GM03348 (cell line): ENCODE results near the gene OTOR.

Experiments
- DNase-seq: peaks from one replicate; pipeline ENCODE4 v3.0.0; 2012; ENCODE audit warnings: low spot score

The OTOR gene

GRCh38 chr20:16748308-16748900 is at the start of gene OTOR:
TSS of gene OTOR (plus strand) at chr20:16748358. CDS start at chr20:16748402, 44 bp downstream.
- no peak for DNase-seq

DNA sequence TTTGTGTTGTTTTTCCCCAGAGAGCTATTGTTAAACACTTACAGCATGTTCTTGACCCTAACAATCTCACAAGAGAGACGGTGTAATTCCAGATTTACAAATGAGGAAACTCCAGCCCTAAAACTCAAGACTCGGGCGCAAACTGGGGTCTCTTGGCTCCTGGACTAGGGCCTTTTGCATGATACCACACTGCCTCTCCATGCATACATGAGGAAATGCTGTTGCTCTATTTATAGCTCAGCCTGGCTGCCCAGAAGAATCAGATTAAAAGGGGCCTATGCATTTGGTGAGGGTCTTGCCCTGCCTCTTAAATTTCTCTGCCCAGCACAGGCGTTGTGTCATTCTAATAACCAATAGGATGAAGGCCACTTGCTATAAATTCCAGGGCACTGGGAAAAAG is 48.9 kb upstream of the OTOR start:
- no peak for DNase-seq

DNA sequence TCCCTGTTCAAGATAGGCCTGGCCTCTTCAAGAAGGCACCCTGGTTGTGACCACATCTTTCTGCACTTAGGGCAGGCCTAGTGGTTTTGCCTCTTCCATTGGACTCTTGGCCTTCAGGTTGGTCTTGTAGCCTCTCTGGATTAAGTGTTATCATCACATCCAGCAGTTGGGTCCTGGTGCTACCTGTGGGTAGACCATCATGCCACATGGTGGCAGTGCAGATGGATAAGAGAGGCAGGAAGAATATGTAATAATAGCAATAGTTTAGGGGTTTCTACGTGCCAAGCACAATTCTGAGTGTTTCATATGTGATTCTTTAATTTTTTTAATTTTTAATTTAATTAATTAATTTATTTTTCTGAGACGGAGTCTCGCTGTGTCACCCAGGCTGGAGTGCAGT is 46.9 kb upstream of the OTOR start:
- DNase-seq, result no peak

- DNase-seq, result no peak
These were observed 44.6 kb upstream of the OTOR start for GRCh38 chr20:16703570-16703969.

GRCh38 chr20:16707674-16708073 is 40.5 kb upstream of the OTOR start:
- DNase-seq, result no peak

- DNase-seq, result no peak
These were observed 39.6 kb upstream of the OTOR start for GRCh38 chr20:16708602-16709001.

DNA sequence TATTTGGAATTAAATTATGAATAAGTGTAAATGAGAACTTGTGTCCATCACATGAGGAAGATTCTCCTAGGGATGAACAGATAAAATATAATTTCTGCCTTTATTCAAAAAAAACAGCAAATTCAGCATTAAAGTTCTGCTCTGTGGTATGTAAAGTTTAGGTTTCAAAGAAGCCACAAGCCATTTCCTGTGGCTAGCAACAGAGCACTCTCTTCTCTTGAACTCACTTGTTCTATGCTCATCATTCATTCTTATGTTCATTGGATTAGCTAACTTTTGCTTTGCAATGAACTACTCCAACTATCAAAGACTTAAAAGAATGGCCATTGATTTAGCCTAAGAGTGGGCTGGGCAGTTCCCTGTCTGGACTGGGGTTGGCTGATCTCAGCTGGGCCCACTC is 39.1 kb upstream of the OTOR start:
- no peak for DNase-seq

GRCh38 chr20:16710781-16711180 is 37.4 kb upstream of the OTOR start:
- no peak for DNase-seq

- DNase-seq, result no peak
These were observed 36.4 kb upstream of the OTOR start for GRCh38 chr20:16711661-16712258.

GRCh38 chr20:16712511-16712947 is 35.6 kb upstream of the OTOR start:
- no peak for DNase-seq

DNA sequence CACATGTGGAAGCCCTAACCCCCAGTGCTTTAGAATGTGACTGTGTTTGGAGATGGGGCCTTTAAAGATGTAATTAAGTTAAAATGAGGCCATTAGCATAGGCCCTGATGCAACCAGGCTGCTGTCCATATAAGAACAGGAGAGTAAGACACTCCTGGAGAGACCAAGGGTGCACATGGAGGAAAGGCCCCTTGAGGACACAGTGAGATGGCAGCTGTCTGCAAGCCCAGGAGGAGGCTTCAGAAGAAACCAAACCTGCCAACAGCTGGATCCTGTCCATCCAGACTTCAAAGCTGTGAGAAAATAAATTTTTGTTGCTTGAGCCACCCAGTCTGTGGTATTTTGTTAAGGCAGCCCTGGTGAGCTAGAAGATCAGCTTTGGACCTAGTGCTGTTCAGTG is 35.1 kb upstream of the OTOR start:
- no peak for DNase-seq

- no peak for DNase-seq
These were observed 33.9 kb upstream of the OTOR start for GRCh38 chr20:16714242-16714641.

DNA sequence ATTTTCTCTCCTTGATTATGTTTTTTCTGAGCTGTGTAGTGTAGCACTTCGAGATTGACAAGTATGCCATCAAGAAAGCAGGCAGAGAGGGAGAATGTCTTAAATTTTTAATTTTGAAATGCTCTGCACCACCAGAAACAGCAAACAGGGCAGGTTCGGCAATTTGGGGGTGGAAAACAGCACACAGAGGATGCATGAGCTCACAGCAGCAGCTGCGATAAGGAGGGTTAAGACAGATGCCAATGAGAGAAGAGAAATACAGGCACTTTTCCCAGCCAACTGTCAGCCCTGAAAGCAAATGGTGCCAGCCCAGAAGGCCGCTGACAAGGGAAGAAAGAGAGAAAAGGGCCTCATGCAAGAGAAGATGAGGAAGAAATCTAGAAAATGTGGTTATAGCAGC is 33.4 kb upstream of the OTOR start:
- DNase-seq, result no peak

- DNase-seq, result no peak
These were observed 28.7 kb upstream of the OTOR start for GRCh38 chr20:16719421-16719820.

DNA sequence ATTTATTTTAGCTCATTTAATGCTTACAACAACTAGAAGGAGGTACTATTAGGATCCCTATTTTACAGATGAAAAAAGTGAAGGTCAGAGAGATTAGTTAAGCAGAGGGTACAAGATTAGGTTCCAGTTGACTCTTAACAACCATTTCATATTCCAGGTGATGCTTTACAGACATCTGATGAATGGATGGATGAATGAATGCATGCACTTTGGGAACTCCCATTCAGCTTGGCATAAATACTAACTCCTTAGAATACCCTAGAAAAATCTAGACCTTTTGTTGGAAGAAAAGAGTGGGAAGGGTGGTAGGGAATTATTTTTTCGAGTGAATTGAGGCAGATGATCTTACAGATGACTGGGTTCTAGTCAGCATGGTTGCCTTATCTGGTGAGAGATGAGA is 19.1 kb upstream of the OTOR start:
- no peak for DNase-seq

- peak; percentile 96 for DNase-seq
These were observed 18.3 kb upstream of the OTOR start, which contains the start of gene SNRPB2 for GRCh38 chr20:16729565-16730460. TSS of gene SNRPB2 (plus strand) at chr20:16730026. CDS start at chr20:16731703, 1,677 bp downstream.

DNA sequence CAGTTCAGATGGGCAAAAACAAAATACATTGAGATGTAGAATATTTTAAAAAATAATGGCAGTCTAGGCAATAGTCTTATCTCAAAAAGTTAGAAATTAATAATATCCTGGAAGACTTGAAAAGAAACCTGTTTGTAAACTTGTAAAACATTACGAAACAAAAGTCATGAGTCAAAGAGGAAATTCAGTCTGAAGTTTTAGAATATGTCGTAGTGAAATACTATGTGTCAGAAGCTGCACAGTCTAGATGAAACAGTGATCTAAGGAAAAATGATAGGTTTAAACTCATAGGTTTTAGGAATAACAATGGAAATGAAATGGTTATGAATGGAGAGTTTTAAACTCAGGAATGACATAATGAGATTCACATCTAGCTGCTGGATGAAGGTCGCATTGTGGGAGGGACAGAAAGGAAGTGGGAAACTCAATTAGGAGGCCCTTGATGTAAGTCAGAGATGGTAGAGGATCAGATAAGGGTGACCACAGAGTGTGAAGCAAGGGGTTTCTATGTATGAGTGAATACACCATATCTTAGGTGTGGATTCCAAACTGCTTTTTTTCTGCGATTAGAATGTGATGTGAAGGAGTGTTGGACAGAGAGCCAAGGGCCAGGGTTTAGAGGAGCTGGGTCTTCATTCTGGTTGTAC is 15.5 kb upstream of the OTOR start:
- no peak for DNase-seq

- DNase-seq, result no peak
These were observed 7.6 kb upstream of the OTOR start for GRCh38 chr20:16740365-16741072.

- no peak for DNase-seq
These were observed 3.9 kb upstream of the OTOR start for GRCh38 chr20:16744178-16744807.

GRCh38 chr20:16745204-16745603 is 3.0 kb upstream of the OTOR start:
- no peak for DNase-seq

DNA sequence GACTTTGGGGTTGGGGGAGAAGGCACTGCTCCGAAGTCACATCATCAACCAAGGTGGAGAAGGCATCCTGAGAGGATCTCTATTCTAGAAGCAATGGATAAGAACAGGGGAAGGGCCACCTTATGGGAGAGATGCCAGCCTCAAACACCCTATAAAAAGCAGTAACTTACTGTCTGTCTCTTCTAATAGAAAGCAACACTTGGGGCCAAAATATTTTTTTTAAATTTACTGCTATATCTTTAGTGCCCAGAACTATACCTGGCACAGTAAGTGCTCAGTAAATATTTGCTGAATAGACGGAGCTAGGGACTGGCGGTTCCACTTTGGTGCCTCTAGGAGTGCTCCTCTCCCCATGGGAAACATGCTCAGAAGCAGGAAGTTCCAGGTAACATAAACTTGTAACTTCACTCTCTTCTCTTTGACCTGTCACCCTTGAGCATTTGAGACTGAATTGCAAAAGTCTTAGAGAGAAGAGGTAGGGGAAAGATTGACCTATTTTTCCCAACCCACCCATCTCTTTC is 807 bp upstream of the OTOR start:
- no peak for DNase-seq
